ENCODE data around the gene COLEC11.

- TF ChIP-seq, protein P1, sequence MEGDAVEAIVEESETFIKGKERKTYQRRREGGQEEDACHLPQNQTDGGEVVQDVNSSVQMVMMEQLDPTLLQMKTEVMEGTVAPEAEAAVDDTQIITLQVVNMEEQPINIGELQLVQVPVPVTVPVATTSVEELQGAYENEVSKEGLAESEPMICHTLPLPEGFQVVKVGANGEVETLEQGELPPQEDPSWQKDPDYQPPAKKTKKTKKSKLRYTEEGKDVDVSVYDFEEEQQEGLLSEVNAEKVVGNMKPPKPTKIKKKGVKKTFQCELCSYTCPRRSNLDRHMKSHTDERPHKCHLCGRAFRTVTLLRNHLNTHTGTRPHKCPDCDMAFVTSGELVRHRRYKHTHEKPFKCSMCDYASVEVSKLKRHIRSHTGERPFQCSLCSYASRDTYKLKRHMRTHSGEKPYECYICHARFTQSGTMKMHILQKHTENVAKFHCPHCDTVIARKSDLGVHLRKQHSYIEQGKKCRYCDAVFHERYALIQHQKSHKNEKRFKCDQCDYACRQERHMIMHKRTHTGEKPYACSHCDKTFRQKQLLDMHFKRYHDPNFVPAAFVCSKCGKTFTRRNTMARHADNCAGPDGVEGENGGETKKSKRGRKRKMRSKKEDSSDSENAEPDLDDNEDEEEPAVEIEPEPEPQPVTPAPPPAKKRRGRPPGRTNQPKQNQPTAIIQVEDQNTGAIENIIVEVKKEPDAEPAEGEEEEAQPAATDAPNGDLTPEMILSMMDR (IDR thresholded peaks at IDR 0.05), result no peak
- TF ChIP-seq POLR2AphosphoS5 (IDR thresholded peaks at IDR 0.05; ENCODE audit: insufficient read depth in 1 of 2, low read depth in 1 of 2) (no peak), POLR2A (IDR thresholded peaks at IDR 0.05) (no peak)
Observed at GRCh38 chr2:3637692-3638455, 43.0 kb downstream of the COLEC11 start.
